GM18907 (cell line): ENCODE results near the gene POLR1E.

Source experiments
- ATAC-seq: cut with Tn5 transposase; IDR thresholded peaks from one replicate; pipeline ENCODE4 v1.9.1; 2021; ENCODE audit warnings: mild to moderate bottlenecking, moderate library complexity; ENCODE audit not compliant: unreplicated experiment

POLR1E gene

GRCh38 chr9:37531699-37532098, 46.0 kb downstream of the POLR1E start:
- ATAC-seq: no peak

GRCh38 chr9:37534412-37534811, 48.7 kb downstream of the POLR1E start:
- no peak for ATAC-seq

GRCh38 chr9:37534901-37535300, 49.2 kb downstream of the POLR1E start:
- no peak for ATAC-seq

GRCh38 chr9:37538099-37538498, 52.4 kb downstream of the POLR1E start:
- no peak for ATAC-seq

- no peak for ATAC-seq
These were observed 53.9 kb downstream of the POLR1E start for GRCh38 chr9:37539634-37540033.

GRCh38 chr9:37540634-37541033, 54.9 kb downstream of the POLR1E start:
- ATAC-seq: no peak

GRCh38 chr9:37541465-37541864, 55.7 kb downstream of the POLR1E start:
- ATAC-seq: no peak

- no peak for ATAC-seq
These were observed 56.7 kb downstream of the POLR1E start for GRCh38 chr9:37542488-37542887.

GRCh38 chr9:37542895-37543294, 57.1 kb downstream of the POLR1E start:
- ATAC-seq: no peak

- no peak for ATAC-seq
These were observed 57.7 kb downstream of the POLR1E start for GRCh38 chr9:37543468-37543867.

- no peak for ATAC-seq
These were observed 61.7 kb downstream of the POLR1E start for GRCh38 chr9:37547328-37547878.

GRCh38 chr9:37549527-37549926, 63.8 kb downstream of the POLR1E start:
- ATAC-seq: no peak

GRCh38 chr9:37550781-37551180, 65.0 kb downstream of the POLR1E start:
- ATAC-seq: no peak

GRCh38 chr9:37551468-37551867, 65.7 kb downstream of the POLR1E start:
- ATAC-seq: no peak

- ATAC-seq: no peak
These were observed 66.1 kb downstream of the POLR1E start for GRCh38 chr9:37551888-37552287.
